Gastroesophageal sphincter (tissue), 3 donors: ENCODE results near the gene IMMP2L.

Source experiments
- EP300 ChIP-seq: sonication (generic); formaldehyde crosslinking; IDR thresholded peaks from one replicate; pipeline ENCODE4 v1.6.1; 2017; ENCODE audit warnings: antibody characterized with exemption, mild to moderate bottlenecking
- POLR2A ChIP-seq, 2 donors: fragments of 450-650 bp; IDR thresholded peaks; one replicate each; pipeline ENCODE4 v1.6.1; 2017; ENCODE audit warnings: antibody characterized with exemption in 2 of 2, mild to moderate bottlenecking in 2 of 2, moderate library complexity in 1 of 2
- POLR2AphosphoS5 ChIP-seq: sonication (generic); formaldehyde crosslinking; IDR thresholded peaks from one replicate; pipeline ENCODE4 v1.6.1; 2017; ENCODE audit warnings: antibody characterized with exemption
- TF ChIP-seq, protein P1 (sequence below), 4 experiments: fragments of 200-600 bp in 2 of 4; fragments of 450-650 bp in 2 of 4; sonication (generic) in 1 of 4; IDR thresholded peaks; one replicate each; pipeline ENCODE4 v1.5.1; 2017 to 2019; ENCODE audit warnings: antibody characterized with exemption in 4 of 4, mild to moderate bottlenecking in 2 of 4, moderate library complexity in 2 of 4

DNA sequence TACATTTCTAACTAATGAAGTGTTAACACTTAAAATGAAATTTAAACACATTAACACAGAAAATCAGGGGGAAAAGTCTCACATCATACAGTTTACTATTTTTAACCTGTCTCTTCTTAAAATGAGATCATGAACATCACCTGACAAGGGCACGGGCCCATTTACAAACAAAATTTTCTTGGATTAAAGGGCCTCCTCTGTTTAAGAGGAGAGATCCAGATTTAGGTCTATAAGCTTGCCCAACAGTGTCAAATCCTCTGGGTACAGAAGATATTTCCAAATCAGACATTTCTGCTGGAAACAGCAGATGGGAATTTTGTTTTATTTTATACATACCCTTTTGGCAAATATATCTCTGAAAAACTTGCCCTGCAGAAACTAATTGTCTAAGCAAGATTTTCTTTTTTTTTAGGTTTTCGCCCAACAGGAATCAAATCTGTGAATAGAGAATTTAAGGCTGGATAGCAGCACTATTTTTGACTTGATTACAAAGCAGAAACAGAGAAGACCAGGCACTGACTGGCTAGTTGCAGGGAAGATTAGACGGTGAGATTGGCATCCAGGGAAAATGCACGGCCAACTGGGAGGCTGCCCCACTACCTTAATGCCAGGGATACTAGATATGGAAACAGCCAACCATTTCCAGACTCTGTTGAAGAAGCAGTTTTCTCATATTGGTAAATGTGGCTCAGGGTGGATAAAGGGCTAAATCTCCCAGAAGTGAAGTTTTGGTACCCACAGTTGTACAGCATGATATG, 298.0 kb downstream of the IMMP2L start:
- TF ChIP-seq, protein P1, sequence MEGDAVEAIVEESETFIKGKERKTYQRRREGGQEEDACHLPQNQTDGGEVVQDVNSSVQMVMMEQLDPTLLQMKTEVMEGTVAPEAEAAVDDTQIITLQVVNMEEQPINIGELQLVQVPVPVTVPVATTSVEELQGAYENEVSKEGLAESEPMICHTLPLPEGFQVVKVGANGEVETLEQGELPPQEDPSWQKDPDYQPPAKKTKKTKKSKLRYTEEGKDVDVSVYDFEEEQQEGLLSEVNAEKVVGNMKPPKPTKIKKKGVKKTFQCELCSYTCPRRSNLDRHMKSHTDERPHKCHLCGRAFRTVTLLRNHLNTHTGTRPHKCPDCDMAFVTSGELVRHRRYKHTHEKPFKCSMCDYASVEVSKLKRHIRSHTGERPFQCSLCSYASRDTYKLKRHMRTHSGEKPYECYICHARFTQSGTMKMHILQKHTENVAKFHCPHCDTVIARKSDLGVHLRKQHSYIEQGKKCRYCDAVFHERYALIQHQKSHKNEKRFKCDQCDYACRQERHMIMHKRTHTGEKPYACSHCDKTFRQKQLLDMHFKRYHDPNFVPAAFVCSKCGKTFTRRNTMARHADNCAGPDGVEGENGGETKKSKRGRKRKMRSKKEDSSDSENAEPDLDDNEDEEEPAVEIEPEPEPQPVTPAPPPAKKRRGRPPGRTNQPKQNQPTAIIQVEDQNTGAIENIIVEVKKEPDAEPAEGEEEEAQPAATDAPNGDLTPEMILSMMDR (IDR thresholded peaks at IDR 0.05), result no peak
- TF ChIP-seq POLR2AphosphoS5 (no peak), POLR2A (IDR thresholded peaks at IDR 0.05) (no peak), EP300 (no peak)
